Bone marrow (tissue), 2 donors: ENCODE data around the gene KCNJ12.
"Not testable (repeated sequence)": the region's sequence is repeated elsewhere in the genome, so short reads cannot be mapped to it uniquely, and the experiment has no call there.

Experiments used
- DNase-seq, 2 donors: peaks; one replicate each; lab custom pipeline; 2025; lab: John Stamatoyannopoulos, UW

Gene KCNJ12

GRCh38 chr17:21349358-21350050, 26.7 kb upstream of the KCNJ12 start:
- not testable (repeated sequence) for DNase-seq

- not testable (repeated sequence) for DNase-seq
These were observed 25.7 kb upstream of the KCNJ12 start for GRCh38 chr17:21350495-21350894.

GRCh38 chr17:21351366-21352065, 24.6 kb upstream of the KCNJ12 start:
- no peak for DNase-seq

- no peak for DNase-seq
These were observed 23.8 kb upstream of the KCNJ12 start for GRCh38 chr17:21352221-21352980.

- no peak for DNase-seq
These were observed 23.2 kb upstream of the KCNJ12 start for GRCh38 chr17:21352981-21353265.

GRCh38 chr17:21353326-21354010, 22.7 kb upstream of the KCNJ12 start:
- no peak for DNase-seq

- DNase-seq = no peak
These were observed 21.3 kb upstream of the KCNJ12 start for GRCh38 chr17:21354796-21355385.

GRCh38 chr17:21355586-21355985, 20.6 kb upstream of the KCNJ12 start:
- DNase-seq = no peak

GRCh38 chr17:21356537-21357127, 19.5 kb upstream of the KCNJ12 start:
- no peak for DNase-seq

- DNase-seq = no peak
These were observed 18.9 kb upstream of the KCNJ12 start for GRCh38 chr17:21357281-21357680.

GRCh38 chr17:21357696-21358656, 18.2 kb upstream of the KCNJ12 start:
- no peak for DNase-seq

GRCh38 chr17:21358682-21359482, 17.3 kb upstream of the KCNJ12 start:
- no peak for DNase-seq

GRCh38 chr17:21359483-21359840, 16.7 kb upstream of the KCNJ12 start:
- DNase-seq = no peak

- no peak for DNase-seq
These were observed 16.1 kb upstream of the KCNJ12 start for GRCh38 chr17:21360048-21360447.

GRCh38 chr17:21361020-21361809, 14.9 kb upstream of the KCNJ12 start:
- DNase-seq = no peak

GRCh38 chr17:21362331-21362931, 13.7 kb upstream of the KCNJ12 start:
- DNase-seq = no peak

- no peak for DNase-seq
These were observed 12.1 kb upstream of the KCNJ12 start for GRCh38 chr17:21363776-21364642.

- no peak for DNase-seq
These were observed 11.1 kb upstream of the KCNJ12 start for GRCh38 chr17:21365016-21365415.
